22Rv1 (cell line): Measurements from ENCODE around the gene CERS5.

Source experiments
- H3K27ac ChIP-seq: fragments of 450-650 bp; 2 replicates; pipeline ENCODE4 v1.5.1; 2017
- ZFX ChIP-seq: fragments of 450-650 bp; IDR thresholded peaks from 2 replicates; pipeline ENCODE4 v1.6.1; 2017; ENCODE audit warnings: antibody characterized with exemption, borderline replicate concordance
- TF ChIP-seq, protein P1 (sequence below): fragments of 450-650 bp; IDR thresholded peaks from 2 replicates; pipeline ENCODE4 v1.5.1; 2017; ENCODE audit warnings: mild to moderate bottlenecking

CERS5 gene

DNA sequence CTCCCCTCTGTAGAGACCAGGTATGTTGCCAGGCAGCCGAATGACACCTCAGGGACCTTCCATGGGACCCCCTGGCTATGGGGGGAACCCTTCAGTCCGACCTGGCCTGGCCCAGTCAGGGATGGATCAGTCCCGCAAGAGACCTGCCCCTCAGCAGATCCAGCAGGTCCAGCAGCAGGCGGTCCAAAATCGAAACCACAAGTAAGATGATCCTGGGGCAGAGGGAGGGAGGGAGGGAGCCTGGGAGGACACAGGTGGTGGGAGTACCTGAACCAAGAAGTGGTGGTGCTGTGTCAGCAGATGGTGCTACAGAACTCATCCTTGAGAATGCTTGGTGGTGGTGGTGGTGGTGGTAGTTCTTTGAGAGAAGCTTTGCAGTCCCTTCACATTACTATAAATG, 81.0 kb downstream of the CERS5 start:
- TF ChIP-seq, protein P1, sequence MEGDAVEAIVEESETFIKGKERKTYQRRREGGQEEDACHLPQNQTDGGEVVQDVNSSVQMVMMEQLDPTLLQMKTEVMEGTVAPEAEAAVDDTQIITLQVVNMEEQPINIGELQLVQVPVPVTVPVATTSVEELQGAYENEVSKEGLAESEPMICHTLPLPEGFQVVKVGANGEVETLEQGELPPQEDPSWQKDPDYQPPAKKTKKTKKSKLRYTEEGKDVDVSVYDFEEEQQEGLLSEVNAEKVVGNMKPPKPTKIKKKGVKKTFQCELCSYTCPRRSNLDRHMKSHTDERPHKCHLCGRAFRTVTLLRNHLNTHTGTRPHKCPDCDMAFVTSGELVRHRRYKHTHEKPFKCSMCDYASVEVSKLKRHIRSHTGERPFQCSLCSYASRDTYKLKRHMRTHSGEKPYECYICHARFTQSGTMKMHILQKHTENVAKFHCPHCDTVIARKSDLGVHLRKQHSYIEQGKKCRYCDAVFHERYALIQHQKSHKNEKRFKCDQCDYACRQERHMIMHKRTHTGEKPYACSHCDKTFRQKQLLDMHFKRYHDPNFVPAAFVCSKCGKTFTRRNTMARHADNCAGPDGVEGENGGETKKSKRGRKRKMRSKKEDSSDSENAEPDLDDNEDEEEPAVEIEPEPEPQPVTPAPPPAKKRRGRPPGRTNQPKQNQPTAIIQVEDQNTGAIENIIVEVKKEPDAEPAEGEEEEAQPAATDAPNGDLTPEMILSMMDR, result no peak
- TF ChIP-seq ZFX, result no peak
- H3K27ac ChIP-seq, result peak overlapping the region; percentile 88

GRCh38 chr12:50085615-50086072, 81.5 kb downstream of the CERS5 start:
- no peak for TF ChIP-seq ZFX
- TF ChIP-seq, protein P1, result no peak
- peak overlapping the region; percentile 88 for H3K27ac ChIP-seq

GRCh38 chr12:50084775-50085614, 82.2 kb downstream of the CERS5 start, which contains the start of gene SMARCD1:
Gene SMARCD1, plus strand, starts transcription at chr12:50085342. Its CDS starts 28 bp downstream, at chr12:50085370.
- TF ChIP-seq, protein P1, result peak; percentile 99
- TF ChIP-seq ZFX, result no peak
- peak within 1 kb of the TSS; percentile 88 for H3K27ac ChIP-seq

DNA sequence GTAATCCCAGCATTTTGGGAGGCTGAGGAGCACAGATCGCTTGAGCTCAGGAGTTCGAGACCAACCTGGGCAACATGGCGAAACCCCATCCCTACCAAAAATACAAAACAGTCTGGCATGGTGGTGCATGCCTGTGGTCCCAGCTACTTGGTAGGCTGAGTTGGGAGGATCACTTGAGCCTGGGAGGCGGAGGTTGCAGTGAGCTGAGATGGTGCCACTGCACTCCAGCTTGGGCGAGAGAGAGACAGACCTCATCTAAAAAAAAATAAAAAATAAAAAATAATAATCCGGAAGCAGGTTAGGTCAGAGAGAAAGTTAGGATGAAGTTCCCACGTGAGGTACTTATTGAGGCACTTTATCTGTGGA, 82.8 kb downstream of the CERS5 start:
- peak overlapping the region; percentile 88 for H3K27ac ChIP-seq

GRCh38 chr12:50083301-50083700, 83.9 kb downstream of the CERS5 start:
- H3K27ac ChIP-seq, result peak overlapping the region; percentile 37
- TF ChIP-seq, protein P1, result no peak
- no peak for TF ChIP-seq ZFX

DNA sequence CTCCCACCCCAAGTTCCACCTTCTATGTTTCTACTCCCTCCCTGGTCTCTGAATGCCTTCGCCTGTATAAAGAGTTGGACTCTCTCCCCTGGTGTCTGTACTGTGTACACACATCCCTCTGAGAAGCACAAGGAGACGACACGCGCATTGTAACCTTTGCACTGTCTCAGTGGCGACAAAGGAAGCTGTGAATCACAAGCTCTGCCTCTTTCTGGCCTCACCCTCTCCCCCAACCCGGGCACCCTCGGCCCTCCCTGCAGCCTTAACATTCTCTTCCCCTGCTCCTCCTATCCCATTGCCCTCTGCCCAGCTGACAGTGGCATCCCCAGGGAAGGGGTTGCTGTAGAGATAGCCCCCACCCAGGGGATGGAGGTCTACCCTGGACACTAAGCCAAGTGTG, 84.5 kb downstream of the CERS5 start:
- TF ChIP-seq, protein P1, result 0 out of 2 replicates have a peak, but pooled peaks have one; percentile 3
- TF ChIP-seq ZFX, result no peak
- peak overlapping the region; percentile 37 for H3K27ac ChIP-seq

- TF ChIP-seq, protein P1, result no peak
- no peak for TF ChIP-seq ZFX
- H3K27ac ChIP-seq, result no peak overlapping the region
Observed at GRCh38 chr12:50081096-50081808, 85.9 kb downstream of the CERS5 start.
